GM21526 (cell line): ENCODE results near the gene GRM7.

ENCODE experiments used
- ATAC-seq: cut with Tn5 transposase; IDR thresholded peaks from one replicate; pipeline ENCODE4 v1.9.1; 2021; ENCODE audit warnings: moderate library complexity; ENCODE audit not compliant: unreplicated experiment, low FRiP score

GRM7 gene

GRCh38 chr3:7745711-7746110 lies 884.8 kb downstream of the GRM7 start:
- ATAC-seq = no peak

GRCh38 chr3:7749931-7750695 lies 889.2 kb downstream of the GRM7 start:
- no peak for ATAC-seq

- no peak for ATAC-seq
Measured at GRCh38 chr3:7752005-7752404, 891.1 kb downstream of the GRM7 start.

- no peak for ATAC-seq
Measured at GRCh38 chr3:7754653-7755441, 893.9 kb downstream of the GRM7 start.

GRCh38 chr3:7759630-7760029 lies 898.7 kb downstream of the GRM7 start:
- no peak for ATAC-seq

GRCh38 chr3:7760718-7761117 lies 899.8 kb downstream of the GRM7 start:
- ATAC-seq = no peak

GRCh38 chr3:7764115-7764514 lies 903.2 kb downstream of the GRM7 start:
- ATAC-seq = no peak

- no peak for ATAC-seq
Measured at GRCh38 chr3:7766530-7766929, 905.6 kb downstream of the GRM7 start.

- no peak for ATAC-seq
Measured at GRCh38 chr3:7779331-7779730, 918.4 kb downstream of the GRM7 start.

GRCh38 chr3:7781395-7781794 lies 920.5 kb downstream of the GRM7 start:
- no peak for ATAC-seq

- no peak for ATAC-seq
Measured at GRCh38 chr3:7787871-7788828, 927.2 kb downstream of the GRM7 start.

- ATAC-seq = no peak
Measured at GRCh38 chr3:7788881-7789280, 928.0 kb downstream of the GRM7 start.

- ATAC-seq = no peak
Measured at GRCh38 chr3:7789324-7789723, 928.4 kb downstream of the GRM7 start.

- ATAC-seq = no peak
Measured at GRCh38 chr3:7790141-7790540, 929.2 kb downstream of the GRM7 start.
